ENCODE data around the gene NNAT.
"Not testable (repeated sequence)": the region's sequence is repeated elsewhere in the genome, so short reads cannot be mapped to it uniquely, and the experiment has no call there.

GRCh38 chr20:37551660-37552059 is 30.6 kb downstream of the NNAT start:
- TF ChIP-seq, protein P1, sequence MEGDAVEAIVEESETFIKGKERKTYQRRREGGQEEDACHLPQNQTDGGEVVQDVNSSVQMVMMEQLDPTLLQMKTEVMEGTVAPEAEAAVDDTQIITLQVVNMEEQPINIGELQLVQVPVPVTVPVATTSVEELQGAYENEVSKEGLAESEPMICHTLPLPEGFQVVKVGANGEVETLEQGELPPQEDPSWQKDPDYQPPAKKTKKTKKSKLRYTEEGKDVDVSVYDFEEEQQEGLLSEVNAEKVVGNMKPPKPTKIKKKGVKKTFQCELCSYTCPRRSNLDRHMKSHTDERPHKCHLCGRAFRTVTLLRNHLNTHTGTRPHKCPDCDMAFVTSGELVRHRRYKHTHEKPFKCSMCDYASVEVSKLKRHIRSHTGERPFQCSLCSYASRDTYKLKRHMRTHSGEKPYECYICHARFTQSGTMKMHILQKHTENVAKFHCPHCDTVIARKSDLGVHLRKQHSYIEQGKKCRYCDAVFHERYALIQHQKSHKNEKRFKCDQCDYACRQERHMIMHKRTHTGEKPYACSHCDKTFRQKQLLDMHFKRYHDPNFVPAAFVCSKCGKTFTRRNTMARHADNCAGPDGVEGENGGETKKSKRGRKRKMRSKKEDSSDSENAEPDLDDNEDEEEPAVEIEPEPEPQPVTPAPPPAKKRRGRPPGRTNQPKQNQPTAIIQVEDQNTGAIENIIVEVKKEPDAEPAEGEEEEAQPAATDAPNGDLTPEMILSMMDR (IDR thresholded peaks at IDR 0.05), result not testable (repeated sequence)
- not testable (repeated sequence) for TF ChIP-seq POLR2A (IDR thresholded peaks at IDR 0.05); POLR2AphosphoS5 (IDR thresholded peaks at IDR 0.05; ENCODE audit: insufficient read depth in 1 of 2, low read depth in 1 of 2)
